Sigmoid colon (tissue), 7 donors: Measurements from ENCODE around the gene KCTD1. TPM values are rescaled to one million over a fixed set of nuclear protein-coding genes. Genes with fewer than 3 reads are reported as not detected.

Experiments used
- DNase-seq: peaks from one replicate; pipeline ENCODE4 v3.0.0-alpha.2; 2019
- H3K27ac ChIP-seq, 4 donors: fragments of 200-600 bp; sonication (generic); one replicate each; pipeline ENCODE4 v1.5.1; 2016 to 2019; ENCODE audit warnings: mild to moderate bottlenecking in 1 of 4
- H3K27me3 ChIP-seq, 3 donors: fragments of 200-600 bp; sonication (generic); one replicate each; pipeline ENCODE4 v1.5.1; 2019; ENCODE audit warnings: mild to moderate bottlenecking in 1 of 3
- H3K36me3 ChIP-seq, 4 donors: fragments of 200-600 bp; sonication (generic); one replicate each; pipeline ENCODE4 v1.5.1; 2016 to 2019
- H3K4me1 ChIP-seq, 4 donors: fragments of 200-600 bp; sonication (generic); one replicate each; pipeline ENCODE4 v1.5.1; 2017 to 2019
- H3K4me3 ChIP-seq, 4 donors: fragments of 200-600 bp; sonication (generic); one replicate each; pipeline ENCODE4 v1.5.1; 2017 to 2019; ENCODE audit warnings: mild to moderate bottlenecking in 2 of 4, moderate library complexity in 1 of 4
- H3K9me3 ChIP-seq, 4 donors: fragments of 200-600 bp in 3 of 4; sonication (generic) in 3 of 4; one replicate each; pipeline versions ENCODE4 v1.5.1 to v1.6.1; 2013 to 2019
- EP300 ChIP-seq, 4 donors: sonication (generic); formaldehyde crosslinking; IDR thresholded peaks; one replicate each; pipeline ENCODE4 v1.6.1; 2017; ENCODE audit warnings: antibody characterized with exemption in 4 of 4
- POLR2A ChIP-seq, 2 donors: fragments of 450-650 bp; IDR thresholded peaks; one replicate each; pipeline ENCODE4 v1.6.1; 2016; ENCODE audit warnings: antibody characterized with exemption in 2 of 2, mild to moderate bottlenecking in 2 of 2, moderate library complexity in 2 of 2
- POLR2AphosphoS5 ChIP-seq, 4 donors: sonication (generic); formaldehyde crosslinking; IDR thresholded peaks; one replicate each; pipeline ENCODE4 v1.6.1; 2017; ENCODE audit warnings: antibody characterized with exemption in 4 of 4
- WGBS, 2 donors: extraction: QIAGEN DNeasy Blood & Tissue Kit; methylation state at CpG; one replicate each; pipeline ENCODE4 v1.1.7; 2013; 5-methylcytosine and 5-hydroxymethylcytosine counted together
- intact Hi-C: fragments of 100-400 bp; cut with DNase I; formaldehyde crosslinking; loops from one replicate; pipeline ENCODE4 v1.15.1; 2023
- polyA plus RNA-seq, 3 donors: library from polyadenylated mRNA; stranded (reverse); fragments of 200-250 nt; gene quantifications; one replicate each; pipeline ENCODE4 v1.2.3, GENCODE V29; 2013
- total RNA-seq, 4 donors: library from RNA; depleted of rRNA; stranded (reverse); fragments of >200 nt; gene quantifications; one replicate each; pipeline ENCODE4 v1.1.0, GENCODE V29; 2016
- TF ChIP-seq, protein P1 (sequence below), 4 experiments: fragments of 450-650 bp in 3 of 4; fragments of 200-600 bp in 1 of 4; IDR thresholded peaks; one replicate each; pipeline ENCODE4 v1.5.1; 2016 to 2019; ENCODE audit warnings: antibody characterized with exemption in 4 of 4, mild to moderate bottlenecking in 3 of 4, moderate library complexity in 2 of 4
- donor health status: healthy with polysubstance abuse.
- donor health status: Bipolar disorder and iron deficiency.
- donor health status: healthy.

KCTD1 gene
- total and polyA plus RNA-seq, 7 donors, result 3.4 to 22.4 (median 10.9) TPM

- Histone ChIP-seq H3K27me3 (no peaks in the 10 kb centered on the region), H3K4me3 (no peak overlapping the region), H3K9me3 (no peaks in the 10 kb centered on the region), H3K27ac (no peak overlapping the region), H3K4me1 (no peaks in the 10 kb centered on the region), H3K36me3 (no peaks in the 10 kb centered on the region)
- DNase-seq, result no peak
- TF ChIP-seq, protein P1, sequence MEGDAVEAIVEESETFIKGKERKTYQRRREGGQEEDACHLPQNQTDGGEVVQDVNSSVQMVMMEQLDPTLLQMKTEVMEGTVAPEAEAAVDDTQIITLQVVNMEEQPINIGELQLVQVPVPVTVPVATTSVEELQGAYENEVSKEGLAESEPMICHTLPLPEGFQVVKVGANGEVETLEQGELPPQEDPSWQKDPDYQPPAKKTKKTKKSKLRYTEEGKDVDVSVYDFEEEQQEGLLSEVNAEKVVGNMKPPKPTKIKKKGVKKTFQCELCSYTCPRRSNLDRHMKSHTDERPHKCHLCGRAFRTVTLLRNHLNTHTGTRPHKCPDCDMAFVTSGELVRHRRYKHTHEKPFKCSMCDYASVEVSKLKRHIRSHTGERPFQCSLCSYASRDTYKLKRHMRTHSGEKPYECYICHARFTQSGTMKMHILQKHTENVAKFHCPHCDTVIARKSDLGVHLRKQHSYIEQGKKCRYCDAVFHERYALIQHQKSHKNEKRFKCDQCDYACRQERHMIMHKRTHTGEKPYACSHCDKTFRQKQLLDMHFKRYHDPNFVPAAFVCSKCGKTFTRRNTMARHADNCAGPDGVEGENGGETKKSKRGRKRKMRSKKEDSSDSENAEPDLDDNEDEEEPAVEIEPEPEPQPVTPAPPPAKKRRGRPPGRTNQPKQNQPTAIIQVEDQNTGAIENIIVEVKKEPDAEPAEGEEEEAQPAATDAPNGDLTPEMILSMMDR (IDR thresholded peaks at IDR 0.05), result no peak
- TF ChIP-seq EP300 (IDR thresholded peaks at IDR 0.05) (no peak), POLR2AphosphoS5 (IDR thresholded peaks at IDR 0.05) (no peak), POLR2A (IDR thresholded peaks at IDR 0.05) (no peak)
- intact Hi-C loops, result no loop called here
- 96 to 97% methylated on average over 4 of the region's 4 CpGs for WGBS, 2 donors
These were observed 29.2 kb downstream of the KCTD1 start for GRCh38 chr18:26519114-26519513.

GRCh38 chr18:26516964-26517363 is 31.4 kb downstream of the KCTD1 start:
- H3K4me1 ChIP-seq, result no peaks in the 10 kb centered on the region
- H3K9me3 ChIP-seq, result no peaks in the 10 kb centered on the region
- 94% methylated on average over 2 of the region's 2 CpGs for WGBS, 2 donors
- H3K36me3 ChIP-seq, result no peaks in the 10 kb centered on the region
- no peaks in the 10 kb centered on the region for H3K27me3 ChIP-seq
- TF ChIP-seq POLR2AphosphoS5 (IDR thresholded peaks at IDR 0.05), result no peak
- TF ChIP-seq EP300 (IDR thresholded peaks at IDR 0.05), result no peak
- no peak for TF ChIP-seq POLR2A (IDR thresholded peaks at IDR 0.05)
- TF ChIP-seq, protein P1 (IDR thresholded peaks at IDR 0.05), result no peak
- no peak for DNase-seq
- no peak overlapping the region for H3K4me3 ChIP-seq
- intact Hi-C loops, result no loop called here
- H3K27ac ChIP-seq, result no peak overlapping the region

DNA sequence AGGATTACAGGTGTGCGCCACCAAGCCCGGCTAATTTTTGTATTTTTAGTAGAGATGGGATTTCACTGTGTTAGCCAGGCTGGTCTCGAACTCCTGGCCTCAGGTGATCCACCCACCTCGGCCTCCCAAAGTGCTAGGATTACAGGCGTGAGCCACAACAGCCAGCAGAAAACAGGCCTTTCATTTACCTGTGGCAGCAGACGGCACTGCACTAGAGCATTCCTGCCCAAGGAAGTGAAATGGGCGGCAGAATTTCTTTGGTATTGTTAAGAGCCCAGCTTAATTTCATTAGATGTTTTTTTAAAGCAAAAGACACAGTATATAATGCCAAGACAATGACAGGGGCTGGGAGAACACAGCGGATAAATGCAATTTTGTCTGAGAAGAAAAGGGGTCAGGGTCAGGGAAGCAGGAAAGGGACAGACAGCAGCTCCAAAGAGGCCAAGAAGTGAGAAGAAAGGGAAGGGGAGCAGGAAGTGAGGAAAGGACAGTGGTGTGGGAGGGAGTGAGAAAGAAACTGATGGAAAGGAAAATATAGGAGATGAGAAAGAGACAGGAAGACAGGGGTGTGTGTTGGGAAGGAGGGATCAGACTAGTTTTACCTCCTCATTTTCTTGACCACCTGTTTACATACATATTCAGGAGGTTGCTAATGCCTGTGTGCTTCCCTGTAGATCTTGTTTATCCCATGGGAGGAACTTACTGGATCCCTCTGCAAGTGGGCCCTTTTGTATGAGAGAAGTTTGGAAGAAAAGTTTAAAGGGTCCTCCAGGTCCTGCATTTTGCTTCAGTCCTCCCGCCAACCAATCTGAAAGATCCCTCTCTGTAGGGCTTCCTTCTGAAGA is 32.5 kb downstream of the KCTD1 start:
- no peak for DNase-seq
- WGBS, 2 donors, result 95% methylated on average over 9 of the region's 9 CpGs
- no peaks in the 10 kb centered on the region for H3K9me3 ChIP-seq
- H3K4me1 ChIP-seq, result peaks cover 0 to 5% (median 0%) of the 10 kb centered on the region in 4 donors
- no peak overlapping the region for H3K4me3 ChIP-seq
- no peaks in the 10 kb centered on the region for H3K27me3 ChIP-seq
- TF ChIP-seq, protein P1 (IDR thresholded peaks at IDR 0.05), result no peak
- TF ChIP-seq POLR2A (IDR thresholded peaks at IDR 0.05), result no peak
- TF ChIP-seq POLR2AphosphoS5 (IDR thresholded peaks at IDR 0.05), result no peak
- TF ChIP-seq EP300 (IDR thresholded peaks at IDR 0.05), result no peak
- no peak overlapping the region for H3K27ac ChIP-seq
- no peaks in the 10 kb centered on the region for H3K36me3 ChIP-seq
- intact Hi-C loops, result no loop called here

GRCh38 chr18:26511339-26512071 is 36.8 kb downstream of the KCTD1 start:
- TF ChIP-seq EP300 (IDR thresholded peaks at IDR 0.05), result no peak
- no peak for TF ChIP-seq POLR2AphosphoS5 (IDR thresholded peaks at IDR 0.05)
- TF ChIP-seq POLR2A (IDR thresholded peaks at IDR 0.05), result no peak
- TF ChIP-seq, protein P1 (IDR thresholded peaks at IDR 0.05), result no peak
- intact Hi-C loops, result no loop called here

More at GRCh38 chr18:26511339-26512071, 36.8 kb downstream of the KCTD1 start:
- Histone ChIP-seq H3K4me3 (no peak overlapping the region), H3K9me3 (no peaks in the 10 kb centered on the region), H3K27me3 (no peaks in the 10 kb centered on the region), H3K36me3 (no peaks in the 10 kb centered on the region), H3K27ac (peak overlapping the region in 2 of 4 donors; percentile 15 to 17), H3K4me1 (peaks cover 0 to 12% (median 0%) of the 10 kb centered on the region in 4 donors)
- 82 to 90% methylated on average over 10 of the region's 10 CpGs for WGBS, 2 donors
- DNase-seq, result no peak
